Stimulated activated CD8-positive, alpha-beta memory T cell treated with anti-CD3 and anti-CD28 coated beads, Interleukin-7, amount 100 ng/mL, for 24 hours (primary cell): ENCODE results near the gene ARSJ.
"Not testable (repeated sequence)": the region's sequence is repeated elsewhere in the genome, so short reads cannot be mapped to it uniquely, and the experiment has no call there.

ENCODE experiments used
- DNase-seq: peaks from one replicate; pipeline ENCODE4 v3.0.0-alpha.2; 2020; ENCODE audit warnings: low read depth

ARSJ gene

GRCh38 chr4:113957956-113958355, 21.5 kb downstream of the ARSJ start:
- DNase-seq, result no peak

GRCh38 chr4:113955948-113956347, 23.5 kb downstream of the ARSJ start:
- no peak for DNase-seq

GRCh38 chr4:113955411-113955810, 24.0 kb downstream of the ARSJ start:
- no peak for DNase-seq

- no peak for DNase-seq
These were observed 25.6 kb downstream of the ARSJ start for GRCh38 chr4:113953888-113954287.

- DNase-seq, result no peak
These were observed 26.9 kb downstream of the ARSJ start for GRCh38 chr4:113952452-113953029.

GRCh38 chr4:113951263-113951662, 28.2 kb downstream of the ARSJ start:
- no peak for DNase-seq

- DNase-seq, result no peak
These were observed 29.2 kb downstream of the ARSJ start for GRCh38 chr4:113950207-113950606.

- no peak for DNase-seq
These were observed 32.0 kb downstream of the ARSJ start for GRCh38 chr4:113947484-113947883.

GRCh38 chr4:113945906-113946305, 33.5 kb downstream of the ARSJ start:
- DNase-seq, result no peak

GRCh38 chr4:113943863-113944262, 35.6 kb downstream of the ARSJ start:
- no peak for DNase-seq

- DNase-seq, result no peak
These were observed 36.4 kb downstream of the ARSJ start for GRCh38 chr4:113943085-113943484.

- no peak for DNase-seq
These were observed 37.6 kb downstream of the ARSJ start for GRCh38 chr4:113941836-113942235.

GRCh38 chr4:113940103-113940502, 39.3 kb downstream of the ARSJ start:
- DNase-seq, result not testable (repeated sequence)

- no peak for DNase-seq
These were observed 44.3 kb downstream of the ARSJ start for GRCh38 chr4:113935190-113935589.

GRCh38 chr4:113924706-113925105, 54.7 kb downstream of the ARSJ start:
- DNase-seq, result not testable (repeated sequence)

GRCh38 chr4:113921089-113921794, 58.2 kb downstream of the ARSJ start:
- DNase-seq, result no peak

GRCh38 chr4:113919611-113920010, 59.8 kb downstream of the ARSJ start:
- no peak for DNase-seq

- DNase-seq, result no peak
These were observed 60.3 kb downstream of the ARSJ start for GRCh38 chr4:113919145-113919544.

GRCh38 chr4:113908829-113909228, 70.6 kb downstream of the ARSJ start:
- DNase-seq, result no peak

- no peak for DNase-seq
These were observed 71.9 kb downstream of the ARSJ start for GRCh38 chr4:113907559-113907958.

- DNase-seq, result no peak
These were observed 74.1 kb downstream of the ARSJ start for GRCh38 chr4:113905301-113905700.

- DNase-seq, result no peak
These were observed 74.6 kb downstream of the ARSJ start for GRCh38 chr4:113904877-113905276.

- peak; percentile 9 for DNase-seq
These were observed 77.3 kb downstream of the ARSJ start for GRCh38 chr4:113901994-113902787.
